Cardiac fibroblast (primary cell): ENCODE results near the gene PROCA1.
"Not testable (repeated sequence)": the region's sequence is repeated elsewhere in the genome, so short reads cannot be mapped to it uniquely, and the experiment has no call there.

Experiments
- DNase-seq, 2 donors: peaks; one replicate each; pipeline versions ENCODE4 v3.0.0 to v3.0.0-alpha.2; 2010; ENCODE audit warnings: low read depth in 2 of 2
- H3K4me3 ChIP-seq, 2 donors: replicated peaks in 1 of 2; 1 replicate in 1 of 2; 2 replicates in 1 of 2; pipeline ENCODE4 v1.5.1; 2011; ENCODE audit warnings: low read depth in 2 of 2, low read length in 2 of 2, mild to moderate bottlenecking in 2 of 2, moderate library complexity in 1 of 2
- CTCF ChIP-seq: IDR thresholded peaks from one replicate; pipeline ENCODE4 v1.5.1; 2011; ENCODE audit warnings: low read depth, mild to moderate bottlenecking, low read length, inconsistent platforms

Gene PROCA1

GRCh38 chr17:28728364-28729200 lies 16.9 kb upstream of the PROCA1 start, which contains the start of gene NEK8:
Gene NEK8, plus strand, starts transcription at chr17:28728788. Its CDS starts 26 bp downstream, at chr17:28728814.
- H3K4me3 ChIP-seq, result peak within 1 kb of the TSS; percentile 74 to 86
- peak; percentile 95 to 96 for DNase-seq
- TF ChIP-seq CTCF, result no peak

- TF ChIP-seq CTCF, result peak; percentile 99
- peak overlapping the region; percentile 74 to 83 for H3K4me3 ChIP-seq
- DNase-seq, result peak; percentile 93 to 95
These were observed 15.2 kb upstream of the PROCA1 start for GRCh38 chr17:28726627-28727491.

- DNase-seq, result peak; percentile 55 to 57
- no peak for TF ChIP-seq CTCF
- H3K4me3 ChIP-seq, result peak within 1 kb of the TSS; percentile 74 to 83
These were observed 14.5 kb upstream of the PROCA1 start, which contains the start of gene TLCD1 for GRCh38 chr17:28726226-28726626. Gene TLCD1, minus strand, starts transcription at chr17:28726233. Its CDS starts 136 bp downstream, at chr17:28726097.

GRCh38 chr17:28725660-28726225 lies 14.1 kb upstream of the PROCA1 start:
- peak overlapping the region; percentile 74 to 83 for H3K4me3 ChIP-seq
- no peak for TF ChIP-seq CTCF
- peak; percentile 77 to 85 for DNase-seq

GRCh38 chr17:28725166-28725659 lies 13.5 kb upstream of the PROCA1 start:
- peak overlapping the region; percentile 74 to 83 for H3K4me3 ChIP-seq
- no peak for TF ChIP-seq CTCF
- peak; percentile 54 to 70 for DNase-seq

GRCh38 chr17:28724500-28725165 lies 12.9 kb upstream of the PROCA1 start:
- DNase-seq, result no peak
- peak overlapping the region in 1 of 2 donors; percentile 74 for H3K4me3 ChIP-seq
- no peak for TF ChIP-seq CTCF

- not testable (repeated sequence) for H3K4me3 ChIP-seq
These were observed 12.3 kb upstream of the PROCA1 start for GRCh38 chr17:28723836-28724499.

More at GRCh38 chr17:28723836-28724499, 12.3 kb upstream of the PROCA1 start:
- not testable (repeated sequence) for DNase-seq
